Measurements from ENCODE around the gene SYCN. TPM values are rescaled to one million over a fixed set of nuclear protein-coding genes. Genes with fewer than 3 reads are reported as not detected.
"Not testable (repeated sequence)": the region's sequence is repeated elsewhere in the genome, so short reads cannot be mapped to it uniquely, and the experiment has no call there.

SYCN gene
- total RNA-seq, 1 donor from 2014 or later = not detected

GRCh38 chr19:39223703-39224279, 19.7 kb upstream of the SYCN start:
- DNase-seq = peak; percentile 50

GRCh38 chr19:39219108-39219507, 15.0 kb upstream of the SYCN start:
- not testable (repeated sequence) for DNase-seq

GRCh38 chr19:39218230-39219007, 14.4 kb upstream of the SYCN start:
- DNase-seq = no peak

- no peak for DNase-seq
Measured at GRCh38 chr19:39217094-39217493, 13.0 kb upstream of the SYCN start.

- not testable (repeated sequence) for DNase-seq
Measured at GRCh38 chr19:39215323-39215722, 11.3 kb upstream of the SYCN start.

GRCh38 chr19:39212375-39212742, 8.3 kb upstream of the SYCN start:
- peak; percentile 32 for DNase-seq

- DNase-seq = no peak
Measured at GRCh38 chr19:39211731-39212374, 7.8 kb upstream of the SYCN start.

GRCh38 chr19:39209196-39209595, 5.1 kb upstream of the SYCN start:
- no peak for DNase-seq

GRCh38 chr19:39208175-39208795, 4.2 kb upstream of the SYCN start:
- DNase-seq = no peak

- DNase-seq = no peak
Measured at GRCh38 chr19:39207293-39207836, 3.3 kb upstream of the SYCN start.

- no peak for DNase-seq
Measured at GRCh38 chr19:39206122-39206521, 2.1 kb upstream of the SYCN start.

GRCh38 chr19:39205449-39205764, 1.3 kb upstream of the SYCN start:
- no peak for DNase-seq

GRCh38 chr19:39202998-39203355, 1.1 kb downstream of the SYCN start:
- no peak for DNase-seq

GRCh38 chr19:39200803-39201115, 3.3 kb downstream of the SYCN start:
- no peak for DNase-seq

GRCh38 chr19:39200066-39200802, 3.8 kb downstream of the SYCN start:
- DNase-seq = no peak

- peak; percentile 46 for DNase-seq
Measured at GRCh38 chr19:39199025-39199424, 5.0 kb downstream of the SYCN start.

GRCh38 chr19:39197808-39198207, 6.3 kb downstream of the SYCN start:
- DNase-seq = no peak

GRCh38 chr19:39196860-39197562, 7.1 kb downstream of the SYCN start, which contains the start of gene NCCRP1:
TSS of gene NCCRP1 (plus strand) at chr19:39196964. CDS start at chr19:39196983, 19 bp downstream.
- no peak for DNase-seq

GRCh38 chr19:39196320-39196719, 7.7 kb downstream of the SYCN start:
- DNase-seq = no peak

GRCh38 chr19:39195755-39196154, 8.3 kb downstream of the SYCN start:
- DNase-seq = no peak

GRCh38 chr19:39194832-39195542, 9.1 kb downstream of the SYCN start:
- peak; percentile 16 for DNase-seq
